ENCODE results near the gene SHD.
"Not testable (repeated sequence)": the region's sequence is repeated elsewhere in the genome, so short reads cannot be mapped to it uniquely, and the experiment has no call there.

The SHD gene

DNA sequence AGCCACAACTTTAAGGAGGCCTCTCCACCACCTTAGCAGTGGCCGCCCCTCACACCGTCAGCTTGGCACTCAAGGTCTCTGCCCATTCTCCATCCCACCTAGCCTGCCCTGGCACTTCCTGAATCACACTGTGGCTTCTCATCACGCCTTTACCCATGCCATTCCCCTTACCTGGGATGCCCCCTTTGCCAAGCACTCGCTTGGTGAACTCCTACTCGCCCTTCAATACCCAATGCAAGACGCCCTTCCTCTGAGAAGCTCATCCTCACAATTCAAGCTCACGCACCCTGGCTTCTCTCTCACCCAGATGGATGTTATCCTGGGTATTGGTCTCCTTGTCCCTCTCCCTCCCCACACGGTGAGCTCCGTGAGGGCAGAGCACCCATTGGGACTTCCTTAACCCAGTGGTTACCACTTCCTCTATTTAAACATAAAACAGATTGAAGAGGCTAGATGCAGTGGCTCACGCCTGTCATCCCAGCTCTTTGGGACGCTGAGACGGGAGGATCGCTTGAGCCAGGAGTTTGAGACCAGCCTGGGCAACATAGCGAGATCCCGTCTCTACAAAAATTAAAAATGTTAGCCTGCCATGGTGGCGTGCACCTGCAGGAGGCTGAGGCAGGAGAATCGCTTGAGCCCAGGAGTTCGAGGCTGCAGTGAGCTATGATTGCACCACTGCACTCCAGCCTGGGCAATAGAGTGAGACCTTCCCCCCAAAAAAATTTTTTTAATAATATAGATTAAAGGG, 12.6 kb upstream of the SHD start:
- DNase-seq: no peak

DNA sequence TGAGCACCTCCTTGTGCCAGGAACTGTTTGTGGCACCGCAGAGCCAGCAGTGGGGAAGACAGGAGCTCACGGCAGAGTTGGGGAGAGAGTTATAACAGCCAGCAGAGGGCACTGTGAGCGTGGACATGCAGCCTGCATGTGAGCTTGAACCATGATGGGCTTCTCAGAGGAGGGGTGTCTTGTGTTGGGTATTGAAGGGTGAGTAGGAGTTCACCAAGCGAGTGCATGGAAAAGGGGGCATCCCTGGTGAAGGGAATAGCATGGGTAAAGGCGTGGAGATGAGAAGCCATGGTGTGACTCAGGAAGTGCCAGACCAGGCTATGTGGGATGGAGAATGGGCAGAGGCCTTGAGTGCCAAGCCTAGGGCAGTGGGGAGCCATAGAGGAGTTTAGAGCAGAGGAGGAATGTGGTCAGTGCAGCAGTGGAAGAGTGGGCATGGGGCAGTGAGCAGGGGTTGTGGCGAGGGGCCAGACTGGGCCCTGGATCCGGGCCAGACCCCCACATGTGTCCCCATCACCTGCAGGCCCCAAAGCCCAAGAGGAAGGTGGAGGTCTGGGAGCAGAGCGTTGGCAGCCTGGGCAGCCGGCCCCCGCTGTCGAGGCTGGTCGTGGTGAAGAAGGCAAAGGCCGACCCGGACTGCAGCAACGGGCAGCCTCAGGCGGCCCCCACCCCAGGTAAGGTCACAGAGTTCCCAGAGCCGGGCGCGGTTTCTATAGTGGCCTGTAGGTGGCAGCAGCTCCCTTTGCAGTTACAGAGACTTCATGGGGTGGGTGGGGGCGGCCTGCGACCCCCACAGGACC, 11.8 kb upstream of the SHD start:
- peak in 13 of 58 donors; percentile 5 to 49 (median 14) for DNase-seq

DNA sequence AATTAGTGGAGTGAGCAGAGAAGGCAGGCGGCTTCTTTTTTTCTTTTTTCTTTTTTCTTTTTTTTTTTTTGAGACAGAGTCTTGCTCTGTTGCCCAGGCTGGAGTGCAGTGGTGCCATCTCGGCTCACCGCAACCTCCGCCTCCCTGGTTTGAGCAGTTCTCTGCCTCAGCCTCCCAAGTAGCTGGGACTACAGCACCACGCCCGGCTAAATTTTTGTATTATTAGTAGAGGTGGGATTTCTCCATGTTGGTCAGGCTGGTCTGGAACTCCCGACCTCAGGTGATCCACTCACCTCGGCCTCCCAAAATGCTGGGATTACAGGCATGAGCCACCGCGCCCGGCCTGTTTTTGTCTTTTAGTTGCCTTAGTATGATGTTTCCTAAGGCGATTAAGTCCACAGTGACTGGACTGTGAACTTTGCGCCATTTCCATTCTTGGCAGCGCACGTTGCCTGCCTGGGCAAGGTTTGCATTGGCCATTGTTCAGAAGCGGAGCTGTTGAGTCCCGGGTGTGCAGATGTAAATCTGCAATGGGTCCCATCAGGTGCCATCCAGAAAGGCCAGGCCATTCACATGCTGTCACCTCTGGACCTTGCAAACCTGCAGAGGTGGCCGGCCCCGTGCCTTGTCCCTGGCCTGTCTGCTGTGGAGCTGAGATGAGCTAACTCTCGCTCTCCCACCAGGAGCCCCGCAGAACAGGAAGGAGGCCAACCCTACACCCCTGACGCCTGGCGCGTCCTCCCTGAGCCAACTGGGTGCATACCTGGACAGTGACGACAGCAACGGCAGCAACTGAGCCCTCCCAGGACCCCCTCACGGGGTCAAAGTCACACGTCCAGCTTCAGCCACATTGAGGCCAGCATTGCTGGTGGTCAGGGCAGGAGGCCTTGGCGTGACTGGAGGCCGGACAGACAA, 10.9 kb upstream of the SHD start:
- DNase-seq: no peak

DNA sequence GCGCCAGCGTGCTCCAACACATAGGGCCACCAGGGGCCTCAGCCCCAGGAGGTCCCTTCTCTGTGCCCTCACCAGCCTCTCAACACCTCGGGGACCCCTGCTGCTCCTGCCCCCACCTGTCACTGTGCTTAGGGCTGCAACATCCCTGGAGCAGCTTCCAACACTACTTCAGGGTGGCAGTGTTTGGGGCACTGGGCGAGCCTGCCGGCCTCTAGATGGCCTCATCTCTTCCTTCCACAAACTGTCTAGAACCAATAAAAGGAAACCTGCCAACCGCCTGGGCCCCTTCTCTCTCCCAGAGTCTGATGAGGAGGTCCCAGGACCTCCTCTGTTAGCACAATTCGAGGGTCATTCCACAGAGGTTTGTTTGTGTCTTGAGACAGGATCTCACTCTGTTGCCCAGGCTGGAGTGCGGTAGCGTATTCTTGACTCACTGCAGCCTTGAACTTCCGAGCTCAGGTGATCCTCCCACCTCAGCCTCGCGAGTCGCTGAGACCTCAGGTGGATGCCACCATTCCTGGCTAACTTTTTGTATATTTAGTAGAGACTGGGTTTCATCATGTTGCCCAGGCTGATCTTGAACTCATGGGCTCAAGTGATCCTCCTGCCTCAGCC, 10.1 kb upstream of the SHD start:
- DNase-seq: no peak

DNA sequence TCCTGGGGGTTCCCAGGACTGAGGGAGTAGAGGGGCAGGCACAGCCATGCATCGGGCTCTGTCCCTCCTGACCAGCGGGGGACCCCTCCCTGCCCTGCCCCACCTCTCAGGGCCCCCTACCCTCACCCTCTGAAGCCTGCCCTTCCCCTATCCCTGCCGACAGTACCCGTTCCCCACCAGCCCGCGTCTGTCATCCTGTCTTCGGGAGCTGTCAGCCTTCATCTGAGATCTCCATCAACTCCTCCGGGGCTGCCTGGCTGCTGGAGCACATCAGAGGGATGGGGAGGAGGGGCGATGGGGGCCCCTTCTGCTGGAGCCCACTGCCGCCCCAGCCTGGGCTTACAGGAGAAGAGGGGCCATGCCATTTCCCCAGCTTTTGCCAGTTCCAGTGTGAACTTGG, 6.2 kb upstream of the SHD start:
- DNase-seq: no peak

DNA sequence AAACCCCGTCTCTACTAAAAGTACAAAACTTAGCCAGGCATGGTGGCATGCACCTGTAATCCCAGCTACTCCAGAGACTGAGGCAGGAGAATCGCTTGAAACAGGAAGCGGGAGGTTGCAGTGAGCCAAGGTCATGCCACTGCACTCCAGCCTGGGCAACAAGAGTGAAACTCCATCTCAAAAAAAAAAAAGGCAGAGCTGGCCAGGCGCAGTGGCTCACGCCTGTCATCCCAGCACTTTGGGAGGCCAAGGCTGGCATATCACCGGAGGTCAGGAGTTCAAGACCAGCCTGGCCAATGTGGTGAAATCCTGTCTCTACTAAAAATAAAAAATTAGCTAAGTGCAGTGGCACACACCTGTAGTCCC, 4.8 kb upstream of the SHD start:
- not testable (repeated sequence) for DNase-seq

DNA sequence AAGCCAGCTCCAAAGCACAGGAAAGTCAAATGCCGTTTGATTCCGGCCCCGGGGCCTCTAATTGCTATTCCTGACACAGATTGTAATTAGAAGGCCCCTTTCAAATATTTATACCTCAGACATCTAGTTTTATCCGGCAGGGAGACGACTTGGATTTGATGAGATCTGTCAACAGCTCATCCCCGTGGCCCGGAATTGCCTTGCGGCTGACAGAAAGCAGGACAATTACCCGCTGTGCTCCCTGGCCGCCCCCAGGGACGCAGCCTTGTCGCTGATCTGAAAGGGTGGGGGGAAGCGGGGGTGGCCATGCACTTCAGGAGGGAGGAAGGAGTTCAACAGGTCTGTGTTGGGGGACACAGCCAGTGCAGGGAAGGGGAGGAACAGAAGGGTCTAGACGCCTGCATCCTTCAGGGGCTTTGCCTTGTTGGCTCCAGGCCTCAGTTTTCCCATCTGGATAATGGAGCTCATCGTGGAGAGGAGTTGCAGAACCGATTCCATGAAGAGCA, 1.8 kb upstream of the SHD start:
- DNase-seq: no peak

DNA sequence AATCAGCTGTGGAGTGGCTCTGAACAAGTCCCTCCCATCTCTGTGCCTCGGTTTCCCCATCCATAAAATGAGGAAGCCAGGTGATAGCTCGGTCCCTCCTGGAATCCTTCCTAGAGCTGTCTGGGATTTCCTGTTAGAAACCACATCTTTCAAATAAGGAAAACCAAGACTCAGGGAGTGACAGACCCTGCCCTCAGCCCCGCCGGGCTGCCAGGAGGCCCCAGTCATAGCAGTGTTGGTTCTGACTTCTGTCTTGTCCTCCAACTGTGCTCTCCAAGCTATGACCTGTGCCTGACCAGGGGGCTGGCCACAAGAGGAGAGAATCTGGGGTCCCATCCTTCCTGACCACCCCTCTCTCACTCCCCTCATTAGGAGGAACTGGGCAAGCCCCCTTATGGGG, 1.1 kb upstream of the SHD start:
- no peak for DNase-seq

DNA sequence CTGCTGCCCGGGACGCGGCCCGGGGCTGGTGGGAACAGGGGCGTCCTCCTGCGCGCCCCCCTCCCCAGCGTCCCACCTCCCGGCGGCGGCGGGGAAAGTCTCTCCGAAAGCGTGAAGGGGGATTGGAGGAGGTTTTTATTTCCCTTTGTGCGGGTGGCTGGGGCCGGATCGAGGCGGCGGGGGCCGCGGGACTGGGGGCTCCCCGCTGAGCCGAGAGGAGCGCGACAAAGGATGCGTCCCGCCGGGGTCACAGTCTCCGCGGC, 132 bp downstream of the SHD start:
- no peak for DNase-seq

DNA sequence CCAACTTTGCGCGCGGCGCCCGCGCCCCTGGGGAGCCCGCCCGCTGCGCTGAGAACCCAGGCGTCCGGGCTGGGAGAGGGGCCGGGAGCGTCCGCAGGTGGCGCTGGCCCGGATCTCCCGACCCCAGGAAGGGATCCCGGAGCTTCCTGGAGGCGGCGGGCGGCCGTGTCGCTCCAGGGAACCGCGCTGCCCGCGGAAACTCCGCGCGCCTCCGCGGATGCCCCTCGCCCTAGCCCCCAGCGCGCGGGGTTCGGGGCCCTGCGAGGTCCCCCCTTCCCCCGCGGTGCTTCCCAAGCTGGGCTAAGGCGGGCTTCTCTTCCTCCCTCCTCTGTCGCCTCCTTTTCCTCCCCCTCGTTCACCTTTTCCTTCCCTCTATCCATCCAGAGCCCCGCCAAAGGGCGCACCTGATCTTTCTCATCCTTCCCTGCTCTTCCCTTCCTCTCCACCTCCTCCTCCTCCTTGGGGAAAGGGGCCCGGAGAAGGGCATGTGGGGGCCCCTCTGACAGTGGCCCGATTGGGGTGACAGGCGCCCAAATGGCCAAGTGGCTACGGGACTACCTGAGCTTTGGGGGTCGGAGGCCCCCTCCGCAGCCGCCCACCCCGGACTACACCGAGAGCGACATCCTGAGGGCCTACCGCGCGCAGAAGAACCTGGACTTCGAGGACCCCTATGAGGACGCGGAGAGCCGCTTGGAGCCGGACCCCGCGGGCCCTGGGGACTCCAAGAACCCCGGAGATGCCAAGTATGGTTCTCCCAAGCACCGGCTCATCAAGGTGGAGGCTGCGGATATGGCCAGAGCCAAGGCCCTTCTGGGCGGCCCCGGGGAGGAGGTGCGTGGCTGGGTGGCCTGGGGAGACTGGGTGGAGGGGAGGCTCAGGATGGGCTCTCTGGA, 710 bp downstream of the SHD start:
- DNase-seq: no peak

DNA sequence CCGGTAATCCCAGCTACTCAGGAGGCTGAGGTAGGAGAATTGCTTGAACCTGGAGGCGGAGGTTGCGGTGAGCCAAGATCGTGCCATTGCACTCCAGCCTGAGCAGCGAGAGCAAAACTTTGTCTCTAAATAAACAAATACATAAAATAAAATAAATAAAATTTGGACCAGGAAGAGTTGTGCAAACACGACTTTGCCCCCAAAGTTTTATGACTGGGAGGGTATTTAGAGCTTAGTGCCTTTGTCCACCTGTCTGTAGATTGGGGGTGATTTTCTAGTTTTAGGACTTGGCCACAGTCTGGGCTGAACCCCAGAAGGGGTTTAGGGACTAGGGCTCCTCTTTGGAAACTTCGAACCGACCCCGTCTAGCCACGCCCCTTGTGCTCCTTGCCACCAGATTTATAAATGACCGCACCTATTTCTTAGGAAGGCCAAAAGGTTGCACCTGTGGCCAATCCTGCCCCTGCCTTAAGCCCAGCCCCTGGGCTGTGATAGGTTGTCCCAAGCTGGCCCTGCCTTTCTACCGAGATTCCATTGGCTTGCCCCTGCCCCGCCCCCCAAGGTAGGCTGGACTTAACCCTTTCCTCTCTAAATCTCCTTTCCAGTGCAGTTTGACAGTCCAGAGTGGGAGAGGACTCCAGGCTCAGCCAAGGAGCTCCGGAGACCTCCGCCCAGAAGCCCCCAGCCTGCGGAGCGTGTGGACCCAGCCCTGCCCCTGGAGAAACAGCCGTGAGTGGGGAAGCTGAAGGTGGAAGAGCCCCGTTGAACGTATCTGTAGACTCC, 5.3 kb downstream of the SHD start:
- no peak for DNase-seq

DNA sequence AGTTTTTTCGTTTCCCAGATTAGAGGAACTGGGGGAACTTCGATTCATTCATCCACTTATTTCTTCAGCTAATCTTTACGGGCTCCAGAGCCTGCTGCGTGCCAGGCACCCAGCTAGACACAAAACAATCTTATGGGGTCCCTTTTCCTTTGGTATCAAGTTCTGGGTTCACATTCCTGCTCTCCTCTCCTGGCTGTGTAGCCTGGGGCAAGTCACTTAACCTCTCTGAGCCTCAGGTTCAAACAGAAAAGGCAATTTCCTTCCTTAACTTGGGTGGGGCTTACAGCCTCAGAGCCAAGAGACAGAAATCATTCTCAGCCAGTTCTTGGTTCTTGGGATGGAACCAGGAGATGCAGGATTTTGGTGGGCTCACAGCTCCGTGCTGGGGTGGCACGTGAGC, 5.9 kb downstream of the SHD start:
- DNase-seq: no peak

DNA sequence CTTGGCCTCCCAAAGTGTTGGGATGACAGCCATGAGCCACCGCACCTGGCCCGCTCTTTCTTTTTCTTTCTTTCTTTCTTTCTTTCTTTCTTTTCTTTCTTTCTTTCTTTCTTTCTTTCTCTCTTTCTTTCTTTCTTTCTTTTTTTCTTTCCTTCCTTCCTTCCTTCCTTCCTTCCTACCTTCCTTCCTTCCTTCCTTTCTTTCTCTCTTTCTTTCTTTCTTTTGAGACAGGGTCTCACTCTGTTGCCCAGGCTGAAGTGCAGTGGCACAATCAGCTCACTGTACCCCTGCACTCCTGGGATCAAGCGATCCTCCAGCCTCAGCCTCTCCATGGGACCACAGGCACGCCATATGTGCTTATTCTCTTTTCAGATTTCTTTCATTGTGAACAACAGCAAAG, 7.1 kb downstream of the SHD start:
- not testable (repeated sequence) for DNase-seq

DNA sequence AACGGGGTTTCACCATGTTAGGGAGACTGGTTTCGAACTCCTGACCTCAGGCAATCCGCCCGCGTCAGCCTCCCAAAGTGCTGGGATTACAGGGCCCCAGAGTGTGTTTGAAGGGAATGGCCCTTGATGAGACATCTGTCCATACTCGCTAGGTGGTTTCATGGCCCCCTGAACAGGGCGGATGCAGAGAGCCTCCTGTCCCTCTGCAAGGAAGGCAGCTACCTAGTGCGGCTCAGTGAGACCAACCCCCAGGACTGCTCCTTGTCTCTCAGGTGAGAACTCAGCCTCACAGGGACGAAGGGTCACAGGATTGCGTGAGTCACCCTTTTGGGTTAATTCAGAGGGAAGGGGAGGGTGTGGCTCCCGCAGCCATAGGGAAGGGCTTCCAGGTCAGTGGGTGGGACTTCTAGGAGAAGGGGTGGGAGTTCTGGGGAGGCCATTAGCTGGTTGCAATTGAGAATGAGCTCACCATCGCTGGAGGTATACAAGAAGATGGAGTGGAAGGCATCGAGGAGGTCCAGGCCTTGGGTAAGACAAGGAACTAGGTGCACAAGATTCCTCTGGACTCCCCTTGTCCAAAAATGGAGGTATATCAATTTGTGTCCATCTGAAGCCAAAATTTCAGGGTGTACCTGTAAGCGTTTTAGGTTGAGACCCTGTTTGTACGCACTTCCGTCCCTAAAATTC, 9.2 kb downstream of the SHD start:
- DNase-seq: no peak

DNA sequence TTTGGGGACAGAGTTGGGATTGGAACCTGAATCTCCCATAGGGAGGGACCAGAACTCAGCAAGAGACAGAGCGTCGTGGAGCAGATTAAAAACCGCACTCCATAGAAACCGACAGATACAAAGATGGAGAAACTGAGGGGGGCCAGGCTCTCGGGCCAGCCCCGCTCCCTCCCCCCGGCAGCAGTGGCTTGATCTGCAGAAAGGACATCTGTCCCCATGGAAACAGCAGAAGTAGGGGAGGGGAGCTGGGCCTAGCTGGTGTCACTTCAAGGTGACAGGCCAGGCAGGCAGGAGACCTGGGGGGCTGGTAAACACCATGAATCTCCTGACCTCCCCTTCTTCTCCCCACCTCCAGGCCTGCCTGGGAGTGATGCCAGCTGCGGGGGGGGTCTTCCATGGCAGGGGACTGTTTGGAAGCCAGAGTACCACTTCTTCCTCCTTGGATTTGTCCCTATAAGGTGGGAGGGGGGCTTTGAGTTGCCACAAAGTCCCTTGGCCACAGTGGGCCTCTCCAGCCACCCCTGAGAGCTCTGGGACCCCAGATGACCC, 12.2 kb downstream of the SHD start:
- DNase-seq: no peak

DNA sequence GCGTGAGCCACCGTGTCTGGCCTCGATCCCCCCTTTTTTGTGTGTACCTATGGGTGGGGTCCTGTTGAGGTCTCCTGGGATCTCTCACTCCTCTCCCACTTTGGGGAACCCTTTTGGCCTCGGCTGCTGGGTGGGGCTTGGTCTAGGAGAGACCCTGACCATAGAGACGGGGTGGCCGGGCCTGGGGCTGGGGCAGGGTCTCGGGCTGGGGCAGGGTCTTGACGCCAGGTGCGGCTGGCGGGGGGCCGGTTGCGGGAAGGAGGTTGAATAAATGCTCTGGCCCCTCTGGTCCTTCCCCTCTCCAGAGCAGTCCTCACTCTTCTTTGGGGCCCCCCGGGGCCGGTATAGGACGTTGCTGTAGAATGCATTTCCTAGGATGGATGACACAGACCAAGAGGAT, 13.4 kb downstream of the SHD start:
- no peak for DNase-seq

DNA sequence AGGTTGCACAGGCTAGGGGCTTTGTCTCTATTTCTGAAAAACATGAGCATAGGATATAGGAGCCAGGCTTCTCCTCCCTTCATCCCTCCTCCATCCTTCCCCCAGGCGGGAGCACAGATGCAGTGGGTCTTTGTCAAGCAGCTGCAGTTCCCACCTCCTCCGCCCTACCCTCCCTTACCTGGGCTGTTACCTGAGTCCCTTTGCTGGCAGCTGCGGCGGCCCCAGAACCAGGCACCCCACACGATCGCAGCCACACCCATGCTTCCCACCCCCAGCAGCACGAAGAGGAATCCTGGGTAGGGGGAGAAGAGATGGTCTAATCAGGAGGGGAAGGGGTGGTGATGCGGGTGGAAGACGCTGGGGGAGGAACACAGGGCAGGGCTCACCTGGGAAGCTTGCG, 15.3 kb downstream of the SHD start:
- no peak for DNase-seq

DNA sequence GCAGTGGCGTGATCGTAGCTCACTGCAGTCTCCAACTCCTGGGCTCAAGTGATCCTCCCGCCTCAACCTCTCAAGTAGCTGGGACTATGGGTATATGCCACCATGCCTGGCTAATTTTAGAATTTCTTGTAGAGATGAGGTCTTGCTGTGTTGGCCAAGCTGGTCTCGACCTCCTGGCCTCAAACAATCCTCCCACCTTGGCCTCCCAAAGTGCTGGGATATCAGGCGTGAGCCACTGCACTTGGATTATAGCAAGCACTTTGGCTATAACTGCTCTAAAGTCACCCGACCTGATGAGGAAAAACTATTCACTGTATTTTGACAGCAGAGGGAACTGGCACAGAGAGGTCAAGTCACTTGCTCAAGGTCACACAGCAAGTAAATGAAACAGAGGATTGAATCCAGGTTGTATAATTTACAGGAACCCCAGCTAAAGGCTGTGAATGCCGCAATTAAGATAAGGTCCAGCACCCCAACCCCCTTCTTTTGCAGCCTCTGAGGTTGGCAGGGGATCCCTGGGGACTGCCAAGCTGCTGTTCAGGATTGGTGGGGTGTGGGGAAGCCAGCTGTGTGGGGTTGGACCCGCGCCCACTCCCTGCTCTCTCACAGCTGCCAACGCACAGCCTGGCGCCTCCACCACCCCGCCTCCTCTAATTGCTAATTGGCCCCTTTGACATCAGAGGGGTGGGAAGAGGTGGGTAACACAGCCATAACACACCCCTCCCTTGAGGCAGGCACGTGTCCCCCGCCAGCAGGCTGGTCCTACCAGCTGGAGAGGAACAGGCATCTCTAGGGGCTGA, 17.1 kb downstream of the SHD start:
- DNase-seq: peak in 52 of 58 donors; percentile 7 to 84 (median 56)
